Hypothalamus (tissue), 51 donors: ENCODE results near the gene SAMD11.
"Not testable (repeated sequence)": the region's sequence is repeated elsewhere in the genome, so short reads cannot be mapped to it uniquely, and the experiment has no call there.

Experiments used
- DNase-seq, 51 donors: peaks; one replicate each; lab custom pipeline; 2025; lab: John Stamatoyannopoulos, UW

SAMD11 gene

GRCh38 chr1:942864-943533 is 19.3 kb downstream of the SAMD11 start:
- no peak for DNase-seq

- DNase-seq: no peak
Observed at GRCh38 chr1:943545-944340, 20.0 kb downstream of the SAMD11 start.

GRCh38 chr1:944341-945325 is 20.9 kb downstream of the SAMD11 start:
- no peak for DNase-seq

GRCh38 chr1:945688-946556 is 22.2 kb downstream of the SAMD11 start:
- no peak for DNase-seq

- DNase-seq: not testable (repeated sequence)
Observed at GRCh38 chr1:946811-947210, 23.1 kb downstream of the SAMD11 start.

- no peak for DNase-seq
Observed at GRCh38 chr1:947958-948357, 24.2 kb downstream of the SAMD11 start.

- no peak for DNase-seq
Observed at GRCh38 chr1:950268-950667, 26.5 kb downstream of the SAMD11 start.

- no peak for DNase-seq
Observed at GRCh38 chr1:950881-951280, 27.2 kb downstream of the SAMD11 start.

- no peak for DNase-seq
Observed at GRCh38 chr1:951364-951763, 27.6 kb downstream of the SAMD11 start.

- no peak for DNase-seq
Observed at GRCh38 chr1:952201-952600, 28.5 kb downstream of the SAMD11 start.

- DNase-seq: no peak
Observed at GRCh38 chr1:952603-953002, 28.9 kb downstream of the SAMD11 start.

- no peak for DNase-seq
Observed at GRCh38 chr1:953524-954320, 30.0 kb downstream of the SAMD11 start.

GRCh38 chr1:954927-955326 is 31.2 kb downstream of the SAMD11 start:
- DNase-seq: no peak

- DNase-seq: no peak
Observed at GRCh38 chr1:955474-955873, 31.8 kb downstream of the SAMD11 start.

GRCh38 chr1:956636-957035 is 32.9 kb downstream of the SAMD11 start:
- DNase-seq: no peak

GRCh38 chr1:958823-959730 is 35.4 kb downstream of the SAMD11 start, which contains the start of gene NOC2L:
Gene NOC2L, minus strand, starts transcription at chr1:959256. Its CDS starts 16 bp downstream, at chr1:959240.
- peak; percentile 54 to 96 (median 88) for DNase-seq

GRCh38 chr1:959731-960362 is 36.1 kb downstream of the SAMD11 start:
- DNase-seq: no peak
